ENCODE measurements around the gene REEP5. TPM values are rescaled to one million over a fixed set of nuclear protein-coding genes. Genes with fewer than 3 reads are reported as not detected.

Gene REEP5
- total and polyA plus RNA-seq, 9 of the 15 experiments (the other 6 are each of a cell fraction or from before 2014, with no cell fraction given), result 14.7 to 102 (median 36.0) TPM

- TF ChIP-seq CHAMP1 (IDR thresholded peaks at IDR 0.05), result no peak
- TF ChIP-seq TSC22D4 (tag; IDR thresholded peaks at IDR 0.05), result no peak
- TF ChIP-seq E2F5 (CRISPR knock-in tag; IDR thresholded peaks at IDR 0.05), result no peak
- TF ChIP-seq ATF2 (CRISPR knock-in tag; IDR thresholded peaks at IDR 0.05), result no peak
- TF ChIP-seq ZBTB11 (CRISPR knock-in tag; IDR thresholded peaks at IDR 0.05), result no peak
- no peak for TF ChIP-seq KDM2B (CRISPR knock-in tag; IDR thresholded peaks at IDR 0.05)
Measured at GRCh38 chr5:112930082-112930344, 8.0 kb upstream of the REEP5 start (continued).
